ENCODE results near the gene GUCY2C.
A peak's percentile ranks its signal among the peaks of the same experiment; 100 is the strongest.

The GUCY2C gene

DNA sequence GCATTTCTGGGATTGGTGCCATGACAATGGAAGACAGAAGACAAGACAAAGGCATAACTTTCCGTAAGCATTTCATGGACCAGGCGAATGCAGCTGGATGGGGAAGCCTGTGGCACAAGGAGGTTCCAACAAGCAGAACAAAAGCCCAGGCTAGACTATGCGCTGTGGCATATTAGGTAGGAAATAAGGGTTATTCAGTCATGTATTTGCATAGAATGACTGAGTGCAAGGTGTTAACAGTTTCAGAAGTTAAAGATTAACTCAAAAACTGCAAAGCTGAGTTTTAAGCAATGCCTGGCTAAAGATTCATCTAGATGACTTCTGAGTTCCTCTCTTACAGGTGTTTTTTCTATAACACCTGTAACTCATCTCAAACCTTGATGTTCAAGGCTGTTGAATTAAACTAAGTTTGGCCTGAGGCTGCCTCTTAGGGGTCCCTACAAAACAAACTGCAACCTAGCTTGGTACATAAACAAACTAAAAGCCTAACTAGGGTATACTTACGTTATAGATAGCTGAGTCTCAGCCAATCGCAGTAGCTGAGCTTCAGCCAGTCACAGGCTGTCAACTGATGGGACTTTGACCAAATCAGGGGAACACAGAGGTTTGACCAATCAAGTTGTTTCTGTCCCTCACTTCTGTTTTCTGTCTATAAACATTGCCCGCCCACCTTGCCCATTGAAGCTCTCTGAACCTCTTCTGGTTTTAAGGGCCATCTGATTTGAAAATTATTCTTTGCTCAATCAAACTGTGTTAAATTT lies 76.5 kb downstream of the GUCY2C start:
- Histone ChIP-seq H3K27ac (ENCODE audit: low read depth, low read length, poor library complexity, severe bottlenecking) (peak overlapping the region; percentile 83), H3K4me3 (ENCODE audit: low read depth, low read length, poor library complexity, severe bottlenecking) (no peak overlapping the region), H3K79me2 (ENCODE audit: insufficient read depth, low read length) (no peaks in the 10 kb centered on the region), H3K9me3 (ENCODE audit: low read length) (0 out of 2 replicates have a peak, but pooled peaks cover 3% of the 10 kb centered on the region), H3K36me3 (ENCODE audit: insufficient read depth, low read length) (peaks cover 5% of the 10 kb centered on the region; the same call in 1 of the 2 replicates), H4K20me1 (ENCODE audit: insufficient read depth, low read length) (no peaks in the 10 kb centered on the region), H3K4me2 (ENCODE audit: low read length) (peak overlapping the region; percentile 40; the same call in 1 of the 2 replicates), H3F3A (ENCODE audit: insufficient read depth, low read length) (no peaks in the 10 kb centered on the region), H3K4me1 (ENCODE audit: insufficient read depth, low read length, severe bottlenecking) (peaks cover 38% of the 10 kb centered on the region), H3K9ac (ENCODE audit: low read length) (peak overlapping the region; percentile 2; the same call in 1 of the 2 replicates), H3K27me3 (ENCODE audit: insufficient read depth, low read length) (no peaks in the 10 kb centered on the region), H2AFZ (ENCODE audit: low read length) (no peak overlapping the region), H3K9me2 (ENCODE audit: low read depth, low read length) (no peaks in the 10 kb centered on the region)
- TF ChIP-seq, protein P1, sequence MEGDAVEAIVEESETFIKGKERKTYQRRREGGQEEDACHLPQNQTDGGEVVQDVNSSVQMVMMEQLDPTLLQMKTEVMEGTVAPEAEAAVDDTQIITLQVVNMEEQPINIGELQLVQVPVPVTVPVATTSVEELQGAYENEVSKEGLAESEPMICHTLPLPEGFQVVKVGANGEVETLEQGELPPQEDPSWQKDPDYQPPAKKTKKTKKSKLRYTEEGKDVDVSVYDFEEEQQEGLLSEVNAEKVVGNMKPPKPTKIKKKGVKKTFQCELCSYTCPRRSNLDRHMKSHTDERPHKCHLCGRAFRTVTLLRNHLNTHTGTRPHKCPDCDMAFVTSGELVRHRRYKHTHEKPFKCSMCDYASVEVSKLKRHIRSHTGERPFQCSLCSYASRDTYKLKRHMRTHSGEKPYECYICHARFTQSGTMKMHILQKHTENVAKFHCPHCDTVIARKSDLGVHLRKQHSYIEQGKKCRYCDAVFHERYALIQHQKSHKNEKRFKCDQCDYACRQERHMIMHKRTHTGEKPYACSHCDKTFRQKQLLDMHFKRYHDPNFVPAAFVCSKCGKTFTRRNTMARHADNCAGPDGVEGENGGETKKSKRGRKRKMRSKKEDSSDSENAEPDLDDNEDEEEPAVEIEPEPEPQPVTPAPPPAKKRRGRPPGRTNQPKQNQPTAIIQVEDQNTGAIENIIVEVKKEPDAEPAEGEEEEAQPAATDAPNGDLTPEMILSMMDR (IDR thresholded peaks at IDR 0.05; ENCODE audit: low read length), result no peak
- no peak for TF ChIP-seq EZH2 (IDR thresholded peaks at IDR 0.05; ENCODE audit: borderline replicate concordance, low read length)

DNA sequence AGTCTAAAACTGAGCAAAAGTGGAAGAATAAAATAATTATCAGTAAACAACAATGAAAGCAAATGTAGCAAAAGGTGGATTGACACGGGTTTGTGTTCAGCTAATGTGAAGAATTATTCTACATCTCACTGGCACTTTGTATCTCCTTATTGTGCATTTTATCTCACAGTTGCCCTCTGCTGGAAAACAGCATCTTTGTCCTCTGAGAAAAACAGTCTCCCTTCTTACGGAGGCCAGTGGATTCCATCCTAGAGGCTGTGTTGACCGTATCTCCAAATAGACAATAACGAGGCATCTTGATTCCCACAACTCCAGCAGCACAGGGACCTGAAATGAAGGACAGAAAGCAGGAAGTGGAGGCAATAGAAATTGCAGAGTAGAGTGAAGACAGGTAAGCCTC lies 77.4 kb downstream of the GUCY2C start:
- no peak overlapping the region for H2AFZ ChIP-seq (ENCODE audit: low read length)
- H3K36me3 ChIP-seq (ENCODE audit: insufficient read depth, low read length), result peaks cover 5% of the 10 kb centered on the region; the same call in 1 of the 2 replicates
- H3K27me3 ChIP-seq (ENCODE audit: insufficient read depth, low read length), result no peaks in the 10 kb centered on the region
- no peaks in the 10 kb centered on the region for H3K9me2 ChIP-seq (ENCODE audit: low read depth, low read length)
- H3K79me2 ChIP-seq (ENCODE audit: insufficient read depth, low read length), result no peaks in the 10 kb centered on the region
- peaks cover 6% of the 10 kb centered on the region for H3F3A ChIP-seq (ENCODE audit: insufficient read depth, low read length)
- no peak for TF ChIP-seq EZH2 (IDR thresholded peaks at IDR 0.05; ENCODE audit: borderline replicate concordance, low read length)
- TF ChIP-seq, protein P1 (IDR thresholded peaks at IDR 0.05; ENCODE audit: low read length), result peak; percentile 74
- H3K4me3 ChIP-seq (ENCODE audit: low read depth, low read length, poor library complexity, severe bottlenecking), result no peak overlapping the region
- peak overlapping the region; percentile 2; the same call in 1 of the 2 replicates for H3K9ac ChIP-seq (ENCODE audit: low read length)
- peaks cover 47% of the 10 kb centered on the region for H3K4me1 ChIP-seq (ENCODE audit: insufficient read depth, low read length, severe bottlenecking)
- H3K4me2 ChIP-seq (ENCODE audit: low read length), result peak overlapping the region; percentile 40; the same call in 1 of the 2 replicates
- 0 out of 2 replicates have a peak, but pooled peaks cover 3% of the 10 kb centered on the region for H3K9me3 ChIP-seq (ENCODE audit: low read length)
- peak overlapping the region; percentile 83 for H3K27ac ChIP-seq (ENCODE audit: low read depth, low read length, poor library complexity, severe bottlenecking)
- H4K20me1 ChIP-seq (ENCODE audit: insufficient read depth, low read length), result no peaks in the 10 kb centered on the region

DNA sequence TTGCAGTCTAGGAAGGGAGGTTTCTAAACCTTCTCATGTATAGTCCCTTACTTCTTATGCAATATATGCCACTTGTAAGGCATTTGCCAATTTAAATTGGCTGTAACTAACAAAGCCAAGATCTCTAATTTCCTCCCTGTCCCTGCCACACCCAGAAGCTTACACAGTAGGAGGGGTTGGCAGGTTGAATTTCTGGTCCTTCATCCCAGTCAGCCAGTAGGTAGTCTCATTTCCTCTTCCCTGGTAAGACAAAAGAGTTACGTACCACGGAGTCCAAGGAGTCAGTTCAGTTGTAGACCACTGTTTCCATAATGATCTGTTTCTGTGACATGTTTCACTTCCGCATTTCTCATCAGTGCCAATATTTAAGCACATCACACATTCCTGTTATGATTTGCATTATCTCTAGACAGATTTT lies 81.7 kb downstream of the GUCY2C start:
- Histone ChIP-seq H3K9me2 (ENCODE audit: low read depth, low read length) (no peaks in the 10 kb centered on the region), H3K4me2 (ENCODE audit: low read length) (peak overlapping the region; percentile 86), H3K79me2 (ENCODE audit: insufficient read depth, low read length) (no peaks in the 10 kb centered on the region), H3K27ac (ENCODE audit: low read depth, low read length, poor library complexity, severe bottlenecking) (peak overlapping the region; percentile 98), H3K9ac (ENCODE audit: low read length) (peak overlapping the region; percentile 81), H3K4me1 (ENCODE audit: insufficient read depth, low read length, severe bottlenecking) (peaks cover 50% of the 10 kb centered on the region), H3K27me3 (ENCODE audit: insufficient read depth, low read length) (no peaks in the 10 kb centered on the region), H4K20me1 (ENCODE audit: insufficient read depth, low read length) (no peaks in the 10 kb centered on the region), H3K9me3 (ENCODE audit: low read length) (no peaks in the 10 kb centered on the region), H3K4me3 (ENCODE audit: low read depth, low read length, poor library complexity, severe bottlenecking) (peak overlapping the region; percentile 54), H2AFZ (ENCODE audit: low read length) (no peak overlapping the region), H3K36me3 (ENCODE audit: insufficient read depth, low read length) (no peaks in the 10 kb centered on the region), H3F3A (ENCODE audit: insufficient read depth, low read length) (peaks cover 7% of the 10 kb centered on the region)
- TF ChIP-seq, protein P1 (IDR thresholded peaks at IDR 0.05; ENCODE audit: low read length), result no peak
- no peak for TF ChIP-seq EZH2 (IDR thresholded peaks at IDR 0.05; ENCODE audit: borderline replicate concordance, low read length)
